GM19324 (cell line): ENCODE results near the gene GNA12.
"Not testable (repeated sequence)": the region's sequence is repeated elsewhere in the genome, so short reads cannot be mapped to it uniquely, and the experiment has no call there.

Experiments used
- ATAC-seq: cut with Tn5 transposase; IDR thresholded peaks from one replicate; pipeline ENCODE4 v1.9.1; 2021; ENCODE audit warnings: mild to moderate bottlenecking, moderate library complexity; ENCODE audit not compliant: unreplicated experiment, low FRiP score

Gene GNA12

GRCh38 chr7:2734084-2734686 is 109.9 kb downstream of the GNA12 start:
- no peak for ATAC-seq

- ATAC-seq = no peak
Observed at GRCh38 chr7:2732959-2733584, 111.0 kb downstream of the GNA12 start.

GRCh38 chr7:2732388-2732787 is 111.7 kb downstream of the GNA12 start:
- no peak for ATAC-seq

- no peak for ATAC-seq
Observed at GRCh38 chr7:2730846-2731770, 113.0 kb downstream of the GNA12 start.

- no peak for ATAC-seq
Observed at GRCh38 chr7:2729893-2730716, 114.0 kb downstream of the GNA12 start.

GRCh38 chr7:2729031-2729892 is 114.8 kb downstream of the GNA12 start:
- ATAC-seq = no peak

- ATAC-seq = no peak
Observed at GRCh38 chr7:2728316-2729030, 115.6 kb downstream of the GNA12 start.

GRCh38 chr7:2727206-2727605 is 116.9 kb downstream of the GNA12 start:
- not testable (repeated sequence) for ATAC-seq

GRCh38 chr7:2726316-2727018 is 117.6 kb downstream of the GNA12 start:
- ATAC-seq = no peak

GRCh38 chr7:2725178-2726105 is 118.7 kb downstream of the GNA12 start:
- ATAC-seq = no peak

- no peak for ATAC-seq
Observed at GRCh38 chr7:2724453-2725177, 119.5 kb downstream of the GNA12 start.

GRCh38 chr7:2724036-2724435 is 120.1 kb downstream of the GNA12 start:
- ATAC-seq = not testable (repeated sequence)

GRCh38 chr7:2723138-2723850 is 120.8 kb downstream of the GNA12 start:
- ATAC-seq = no peak

- ATAC-seq = no peak
Observed at GRCh38 chr7:2722591-2722990, 121.5 kb downstream of the GNA12 start.

- no peak for ATAC-seq
Observed at GRCh38 chr7:2721842-2722241, 122.3 kb downstream of the GNA12 start.

- ATAC-seq = no peak
Observed at GRCh38 chr7:2720024-2720423, 124.1 kb downstream of the GNA12 start.
